ENCODE measurements around the gene CELF2.

DNA sequence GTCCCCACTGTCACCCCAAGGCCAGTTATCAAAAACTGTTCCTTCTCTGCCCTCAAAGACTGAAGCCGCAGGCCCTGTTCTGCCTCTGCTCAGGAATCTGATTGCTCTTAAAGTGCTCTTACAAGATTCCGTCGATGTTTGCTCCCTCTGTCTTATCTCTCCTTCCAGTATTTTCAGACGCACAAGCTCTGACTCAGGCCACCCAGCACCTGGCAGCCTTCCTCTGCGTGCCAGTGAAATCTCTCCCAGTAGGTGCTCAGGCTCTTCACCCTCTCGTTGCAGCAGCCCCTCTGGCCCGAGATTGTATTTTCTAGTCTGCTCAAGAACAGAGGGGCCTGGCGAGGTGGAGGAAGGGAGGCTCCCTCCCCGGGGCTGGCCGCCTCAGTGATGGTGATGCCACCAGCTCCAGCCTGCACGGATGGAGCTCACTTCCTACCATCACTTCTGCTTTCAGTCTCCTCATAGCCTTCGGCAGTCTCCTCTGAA lies 317.5 kb downstream of the CELF2 start:
- TF ChIP-seq, protein P1, sequence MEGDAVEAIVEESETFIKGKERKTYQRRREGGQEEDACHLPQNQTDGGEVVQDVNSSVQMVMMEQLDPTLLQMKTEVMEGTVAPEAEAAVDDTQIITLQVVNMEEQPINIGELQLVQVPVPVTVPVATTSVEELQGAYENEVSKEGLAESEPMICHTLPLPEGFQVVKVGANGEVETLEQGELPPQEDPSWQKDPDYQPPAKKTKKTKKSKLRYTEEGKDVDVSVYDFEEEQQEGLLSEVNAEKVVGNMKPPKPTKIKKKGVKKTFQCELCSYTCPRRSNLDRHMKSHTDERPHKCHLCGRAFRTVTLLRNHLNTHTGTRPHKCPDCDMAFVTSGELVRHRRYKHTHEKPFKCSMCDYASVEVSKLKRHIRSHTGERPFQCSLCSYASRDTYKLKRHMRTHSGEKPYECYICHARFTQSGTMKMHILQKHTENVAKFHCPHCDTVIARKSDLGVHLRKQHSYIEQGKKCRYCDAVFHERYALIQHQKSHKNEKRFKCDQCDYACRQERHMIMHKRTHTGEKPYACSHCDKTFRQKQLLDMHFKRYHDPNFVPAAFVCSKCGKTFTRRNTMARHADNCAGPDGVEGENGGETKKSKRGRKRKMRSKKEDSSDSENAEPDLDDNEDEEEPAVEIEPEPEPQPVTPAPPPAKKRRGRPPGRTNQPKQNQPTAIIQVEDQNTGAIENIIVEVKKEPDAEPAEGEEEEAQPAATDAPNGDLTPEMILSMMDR (IDR thresholded peaks at IDR 0.05; ENCODE audit: borderline replicate concordance, extremely low read depth, low read length, poor library complexity, severe bottlenecking) = no peak
- no peak for TF ChIP-seq EZH2 (IDR thresholded peaks at IDR 0.05; ENCODE audit: borderline replicate concordance, low read depth, low read length, severe bottlenecking)

Data from DND-41 (cell line).